Endothelial cell of umbilical vein (primary cell): ENCODE results near the gene EIF2AK3. TPM values are rescaled to one million over a fixed set of nuclear protein-coding genes. Genes with fewer than 3 reads are reported as not detected.

Experiments
- BruUV-seq: library from RNA; stranded (reverse); fragments of 400-500 nt; replicated peaks from 2 replicates; lab custom pipeline; 2021; lab: Mats Ljungman, UMichigan
- CTCF ChIA-PET: fragments of 300-600, 350-600 bp; sonication (Branson Sonifier 250); formaldehyde crosslinking; loops from one replicate; lab custom pipeline; 2021; ENCODE audit warnings: antibody characterized with exemption, inconsistent platforms; lab: Charles Lee
- POLR2A ChIA-PET: fragments of 300-600, 350-600 bp; sonication (Branson Sonifier 250); formaldehyde crosslinking; loops from one replicate; lab custom pipeline; 2021; ENCODE audit warnings: antibody characterized with exemption, inconsistent platforms; lab: Charles Lee
- DNase-seq: peaks from one replicate; pipeline ENCODE4 v3.0.0-alpha.2; 2011; ENCODE audit warnings: low read depth, low spot score
- FAIRE-seq: peaks from 2 replicates; lab custom pipeline; 2011; peaks lifted over from hg19 to GRCh38; lab: Jason Lieb, UNC
- H2AFZ ChIP-seq: 2 replicates; pipeline ENCODE4 v1.6.0; 2012; ENCODE audit warnings: low read depth, low read length, control low read depth, inconsistent platforms
- H3K27ac ChIP-seq: 2 replicates; pipeline ENCODE4 v1.5.1; 2011; ENCODE audit warnings: low read depth, mild to moderate bottlenecking, control low read depth, low read length, moderate library complexity; ENCODE audit not compliant: insufficient read depth
- H3K27me3 ChIP-seq, 2 experiments: 2 replicates each; pipeline versions ENCODE4 v1.6.0 to v1.6.1; 2011; ENCODE audit warnings: low read length in 2 of 2, mixed read lengths in 1 of 2; ENCODE audit not compliant: control insufficient read depth in 2 of 2, insufficient read depth in 2 of 2
- H3K36me3 ChIP-seq, 2 experiments: 2 replicates in 1 of 2; 3 replicates in 1 of 2; pipeline ENCODE4 v1.5.1; 2011; ENCODE audit warnings: low read length in 2 of 2, mild to moderate bottlenecking in 1 of 2, moderate library complexity in 1 of 2; ENCODE audit not compliant: control insufficient read depth in 2 of 2, insufficient read depth in 2 of 2; ENCODE audit errors: extremely low read depth in 1 of 2
- H3K4me1 ChIP-seq: 3 replicates; pipeline ENCODE4 v1.5.1; 2011; ENCODE audit warnings: mild to moderate bottlenecking, low read length; ENCODE audit not compliant: control insufficient read depth, insufficient read depth; ENCODE audit errors: extremely low read depth
- H3K4me2 ChIP-seq: 2 replicates; pipeline ENCODE4 v1.6.1; 2011; ENCODE audit warnings: low read length, control low read depth, mixed read lengths; ENCODE audit not compliant: insufficient read depth
- H3K4me3 ChIP-seq, 3 experiments: fragments of 200-600 bp in 1 of 3; sonication (generic), shearing (Covaris generic) in 1 of 3; replicated peaks in 1 of 3; 2 replicates each; pipeline ENCODE4 v1.5.1; 2011 to 2016; ENCODE audit warnings: control low read depth in 3 of 3, low read length in 3 of 3, mild to moderate bottlenecking in 2 of 3, inconsistent platforms in 1 of 3, low read depth in 1 of 3, moderate library complexity in 1 of 3; ENCODE audit not compliant: insufficient read depth in 1 of 3
- H3K79me2 ChIP-seq: 2 replicates; pipeline ENCODE4 v1.6.0; 2012; ENCODE audit warnings: low read length, inconsistent platforms; ENCODE audit not compliant: control insufficient read depth, insufficient read depth
- H3K9ac ChIP-seq: replicated peaks from 2 replicates; pipeline ENCODE3; 2011; ENCODE audit warnings: low read length, control low read depth; ENCODE audit not compliant: insufficient read depth; ENCODE audit errors: extremely low read depth
- H3K9me1 ChIP-seq: replicated peaks from 3 replicates; pipeline ENCODE4 v1.6.0; 2011; ENCODE audit warnings: mild to moderate bottlenecking, low read length; ENCODE audit not compliant: control insufficient read depth, insufficient read depth; ENCODE audit errors: extremely low read depth
- H3K9me3 ChIP-seq: replicated peaks from 2 replicates; pipeline ENCODE4 v1.5.1; 2012; ENCODE audit warnings: low read length, inconsistent platforms; ENCODE audit not compliant: control insufficient read depth, insufficient read depth
- H4K20me1 ChIP-seq: replicated peaks from 2 replicates; pipeline ENCODE3; 2011; ENCODE audit warnings: mild to moderate bottlenecking, low read length; ENCODE audit not compliant: control insufficient read depth, insufficient read depth; ENCODE audit errors: extremely low read depth
- CTCF ChIP-seq, 2 donors: IDR thresholded peaks; 1 replicate in 1 of 2; 2 replicates in 1 of 2; pipeline ENCODE4 v1.5.1; 2011; ENCODE audit warnings: low read length in 2 of 2, mild to moderate bottlenecking in 2 of 2, moderate library complexity in 2 of 2, control low read depth in 1 of 2, inconsistent platforms in 1 of 2, low read depth in 1 of 2; ENCODE audit not compliant: insufficient read depth in 1 of 2; ENCODE audit errors: extremely low read depth in 1 of 2
- EZH2 ChIP-seq: IDR thresholded peaks from 2 replicates; pipeline ENCODE4 v1.6.1; 2012; ENCODE audit warnings: borderline replicate concordance, low read depth, mild to moderate bottlenecking, moderate library complexity, low read length, inconsistent platforms; ENCODE audit not compliant: severe bottlenecking
- FOS ChIP-seq: IDR thresholded peaks from 2 replicates; pipeline ENCODE4 v1.6.1; 2011; ENCODE audit warnings: mild to moderate bottlenecking, low read length, moderate library complexity, borderline replicate concordance; ENCODE audit not compliant: insufficient read depth
- GATA2 ChIP-seq: IDR thresholded peaks from 2 replicates; pipeline ENCODE4 v1.7.0; 2011; ENCODE audit warnings: low read depth, mild to moderate bottlenecking, moderate library complexity, mixed read lengths, low read length; ENCODE audit not compliant: insufficient read length, insufficient read depth
- JUN ChIP-seq: IDR thresholded peaks from 2 replicates; pipeline ENCODE4 v1.6.1; 2011; ENCODE audit warnings: borderline replicate concordance, low read depth; ENCODE audit not compliant: insufficient read length, insufficient read depth
- MYC ChIP-seq: IDR thresholded peaks from one replicate; pipeline ENCODE4 v1.6.1; 2011; ENCODE audit warnings: mild to moderate bottlenecking, low read depth, low read length
- POLR2A ChIP-seq: IDR thresholded peaks from 2 replicates; pipeline ENCODE4 v1.6.1; 2012; ENCODE audit warnings: low read depth, mild to moderate bottlenecking, control low read depth, low read length
- POLR2AphosphoS5 ChIP-seq: IDR thresholded peaks from 2 replicates; pipeline ENCODE4 v1.6.1; 2012; ENCODE audit warnings: low read depth, mild to moderate bottlenecking, control low read depth, low read length, moderate library complexity; ENCODE audit not compliant: insufficient read depth
- dilution Hi-C: fragments of 300-500 bp; cut with MboI; formaldehyde crosslinking; loops from one replicate; pipeline ENCODE4 v1.15.0; 2019; ENCODE audit warnings: low sequenced_read_pairs; ENCODE audit not compliant: extremely low pct_ligation_motif_present
- intact Hi-C: fragments of 100-400 bp; cut with micrococcal nuclease; formaldehyde crosslinking; loops from one replicate; pipeline ENCODE4 v1.10.0; 2022
- polyA plus RNA-seq, 4 experiments: library from polyadenylated mRNA; depleted of rRNA in 3 of 4; stranded (reverse) in 3 of 4; unstranded in 1 of 4; fragments of >200 nt; gene quantifications; 2 replicates each; pipeline versions ENCODE4 v1.2.1 to v1.2.3, GENCODE V29; 2011 to 2012; ENCODE audit warnings: missing spikeins in 1 of 4
- total RNA-seq: library from RNA; stranded (reverse); gene quantifications from 2 replicates; pipeline ENCODE4 v1.2.3, GENCODE V29; 2021
- TF ChIP-seq, protein P1 (sequence below): IDR thresholded peaks from 2 replicates; pipeline ENCODE4 v1.6.1; 2011; ENCODE audit not compliant: insufficient read depth, insufficient read length

The EIF2AK3 gene
- total and polyA plus RNA-seq, 2 donors (not counting 3 experiments of a cell fraction or from before 2014, with no cell fraction given) = 5.3 to 17.3 TPM

DNA sequence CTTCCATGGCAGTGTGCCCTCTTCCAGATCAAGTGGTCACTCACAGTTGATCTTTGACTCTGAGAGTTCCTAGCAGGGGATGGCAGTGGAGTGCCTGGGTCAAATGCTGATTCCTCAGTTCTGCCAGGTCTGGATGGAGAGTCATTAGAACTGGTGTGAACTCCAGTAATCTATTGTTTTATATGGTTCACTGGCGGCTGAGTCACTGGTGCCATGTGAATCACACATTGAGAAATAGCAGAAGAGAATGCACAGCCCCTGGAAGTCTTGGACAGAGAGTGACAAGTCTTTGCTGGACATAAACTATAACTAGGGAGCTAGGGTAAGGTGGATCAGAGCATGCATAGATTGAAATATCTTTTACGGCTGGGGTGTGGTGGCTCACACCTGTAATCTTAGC, 86.9 kb downstream of the EIF2AK3 start:
- Histone ChIP-seq H3K4me2 (no peak overlapping the region), H3K9me1 (no peaks in the 10 kb centered on the region), H3K9ac (no peak overlapping the region), H3K36me3 (no peaks in the 10 kb centered on the region), H3K79me2 (no peaks in the 10 kb centered on the region), H3K4me1 (no peaks in the 10 kb centered on the region), H3K4me3 (no peak overlapping the region), H2AFZ (no peak overlapping the region), H3K9me3 (no peaks in the 10 kb centered on the region), H3K27ac (no peak overlapping the region), H4K20me1 (no peaks in the 10 kb centered on the region), H3K27me3 (no peaks in the 10 kb centered on the region)
- BruUV-seq = no TSS peak
- dilution Hi-C loops = no loop called here
- ChIA-PET POLR2A (no interaction called here), CTCF (no interaction called here)
- intact Hi-C loops = no loop called here
- peak; percentile 31 for TF ChIP-seq FOS
- no peak for TF ChIP-seq EZH2
- DNase-seq = no peak
- no peak for FAIRE-seq

GRCh38 chr2:88538362-88538917, 88.8 kb downstream of the EIF2AK3 start:
- no peak overlapping the region for H2AFZ ChIP-seq
- no peak overlapping the region for H3K4me3 ChIP-seq
- H3K9me1 ChIP-seq = no peaks in the 10 kb centered on the region
- no peak overlapping the region for H3K27ac ChIP-seq
- TF ChIP-seq CTCF (IDR thresholded peaks at IDR 0.05; ENCODE audit: extremely low read depth in 1 of 2, insufficient read depth in 1 of 2, low read depth in 1 of 2, low read length in 2 of 2) (no peak), JUN (no peak), FOS (no peak), POLR2A (no peak), GATA2 (no peak), MYC (no peak), POLR2AphosphoS5 (no peak), EZH2 (no peak)
- TF ChIP-seq, protein P1, sequence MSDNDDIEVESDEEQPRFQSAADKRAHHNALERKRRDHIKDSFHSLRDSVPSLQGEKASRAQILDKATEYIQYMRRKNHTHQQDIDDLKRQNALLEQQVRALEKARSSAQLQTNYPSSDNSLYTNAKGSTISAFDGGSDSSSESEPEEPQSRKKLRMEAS = no peak
- ChIA-PET CTCF (no interaction called here), POLR2A (no interaction called here)
- no peak overlapping the region for H3K4me2 ChIP-seq
- H3K9ac ChIP-seq = no peak overlapping the region
- no peaks in the 10 kb centered on the region for H3K36me3 ChIP-seq
- no peak for DNase-seq
- H4K20me1 ChIP-seq = no peaks in the 10 kb centered on the region
- H3K9me3 ChIP-seq = no peaks in the 10 kb centered on the region
- intact Hi-C loops = no loop called here
- H3K79me2 ChIP-seq = no peaks in the 10 kb centered on the region
- H3K4me1 ChIP-seq = no peaks in the 10 kb centered on the region
- dilution Hi-C loops = no loop called here
- no TSS peak for BruUV-seq
- H3K27me3 ChIP-seq = no peaks in the 10 kb centered on the region
- no peak for FAIRE-seq
